HG02763 (cell line): ENCODE measurements around the gene RAD51B.

Source experiments
- ATAC-seq: cut with Tn5 transposase; IDR thresholded peaks from one replicate; pipeline ENCODE4 v1.9.1; 2021; ENCODE audit warnings: mild to moderate bottlenecking, moderate library complexity; ENCODE audit not compliant: unreplicated experiment

Gene RAD51B

GRCh38 chr14:68527329-68527851, 707.8 kb downstream of the RAD51B start:
- no peak for ATAC-seq

- ATAC-seq = no peak
Measured at GRCh38 chr14:68528040-68528687, 708.6 kb downstream of the RAD51B start.

- ATAC-seq = no peak
Measured at GRCh38 chr14:68530443-68530842, 710.9 kb downstream of the RAD51B start.

GRCh38 chr14:68532496-68532895, 712.9 kb downstream of the RAD51B start:
- no peak for ATAC-seq

GRCh38 chr14:68534276-68534675, 714.7 kb downstream of the RAD51B start:
- no peak for ATAC-seq

- ATAC-seq = no peak
Measured at GRCh38 chr14:68535404-68536017, 715.9 kb downstream of the RAD51B start.

GRCh38 chr14:68536018-68536410, 716.4 kb downstream of the RAD51B start:
- no peak for ATAC-seq

- no peak for ATAC-seq
Measured at GRCh38 chr14:68538639-68539038, 719.1 kb downstream of the RAD51B start.

GRCh38 chr14:68539241-68539737, 719.7 kb downstream of the RAD51B start:
- ATAC-seq = no peak

GRCh38 chr14:68539789-68540188, 720.2 kb downstream of the RAD51B start:
- ATAC-seq = no peak

GRCh38 chr14:68541178-68541896, 721.8 kb downstream of the RAD51B start:
- no peak for ATAC-seq

GRCh38 chr14:68542346-68542745, 722.8 kb downstream of the RAD51B start:
- ATAC-seq = no peak

- ATAC-seq = no peak
Measured at GRCh38 chr14:68543516-68543915, 723.9 kb downstream of the RAD51B start.

GRCh38 chr14:68544081-68544892, 724.7 kb downstream of the RAD51B start:
- ATAC-seq = no peak

- no peak for ATAC-seq
Measured at GRCh38 chr14:68546839-68547238, 727.3 kb downstream of the RAD51B start.

GRCh38 chr14:68547305-68548193, 728.0 kb downstream of the RAD51B start:
- no peak for ATAC-seq

- ATAC-seq = no peak
Measured at GRCh38 chr14:68548194-68549076, 728.9 kb downstream of the RAD51B start.

- ATAC-seq = no peak
Measured at GRCh38 chr14:68550338-68550715, 730.7 kb downstream of the RAD51B start.
